Measurements from ENCODE around the gene RABGAP1L. TPM values are rescaled to one million over a fixed set of nuclear protein-coding genes. Genes with fewer than 3 reads are reported as not detected.

RABGAP1L gene
- total RNA-seq, 2 experiments from 2014 or later, result 59.8 to 67.6 TPM

DNA sequence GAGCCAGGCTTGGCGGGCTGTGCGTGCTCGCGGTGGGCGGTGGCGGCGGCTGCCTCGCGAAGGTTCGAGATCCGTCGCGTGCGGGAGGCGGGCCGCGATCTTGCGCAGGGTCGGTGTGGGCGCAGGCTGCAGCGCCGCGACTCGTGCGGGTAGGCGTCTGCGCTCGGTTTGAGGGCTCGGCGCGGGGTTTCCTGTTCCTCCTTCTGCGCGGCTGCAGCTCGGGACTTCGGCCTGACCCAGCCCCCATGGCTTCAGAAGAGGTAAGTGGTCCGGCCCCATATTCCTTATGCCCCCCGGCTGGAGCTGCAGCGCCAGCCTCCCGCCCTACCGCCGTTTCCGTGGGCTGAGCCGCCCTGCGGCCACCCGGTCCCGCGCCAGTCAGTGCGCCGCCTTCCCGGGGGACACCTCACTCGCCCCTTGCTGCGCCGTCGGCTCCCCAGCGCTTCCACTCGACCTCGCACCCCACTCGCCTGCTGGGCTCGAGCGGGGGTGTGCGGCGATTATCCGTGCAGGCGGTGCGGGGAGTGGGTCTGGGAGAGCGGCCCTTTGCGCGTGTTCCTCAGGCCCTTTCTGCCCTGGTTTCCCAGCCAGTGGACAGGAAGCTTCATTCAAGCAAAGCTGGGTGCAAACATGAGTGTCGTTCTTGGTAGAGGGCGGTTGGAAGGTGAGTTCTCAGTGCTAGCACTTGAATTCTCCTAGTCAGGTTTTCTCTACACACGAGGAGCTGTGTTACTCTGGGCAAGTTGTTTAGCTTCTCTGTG is 840.8 kb downstream of the RABGAP1L start, which contains the start of gene CACYBP:
Gene CACYBP (plus strand): TSS at position 12 of the 761 bp plus-strand sequence. CDS start 234 bp downstream, at position 246.
- no peak within 1 kb of the TSS for H3K4me3 Mint-ChIP-seq

DNA sequence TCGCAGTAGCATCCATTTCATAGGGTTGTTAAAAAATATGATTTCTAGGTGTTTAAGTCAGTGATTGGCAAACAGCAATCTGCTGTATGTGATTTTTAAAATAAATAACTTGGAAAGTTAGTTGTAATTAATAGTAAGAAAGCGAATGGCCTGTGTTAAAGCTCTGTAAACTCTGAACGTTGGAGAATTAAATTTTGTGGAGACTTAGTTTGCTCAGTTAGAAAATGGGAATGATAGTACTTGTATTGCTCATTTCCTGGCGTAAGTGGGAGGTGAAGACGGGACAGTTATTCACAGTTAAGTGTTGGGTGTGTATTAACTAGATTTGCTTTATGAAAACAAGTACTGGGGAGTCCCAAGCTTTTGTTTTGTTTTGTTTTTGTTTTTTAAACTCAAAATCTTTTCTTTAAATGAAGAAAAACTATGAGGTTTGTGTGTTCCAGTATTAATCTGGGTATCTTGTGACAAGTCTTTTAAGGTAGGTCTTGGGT is 841.4 kb downstream of the RABGAP1L start:
- ATAC-seq (ENCODE audit: poor library complexity) (no peak), DNase-seq (peak in 3 of 14 experiments; percentile 31 to 40 (median 38))
- Mint-ChIP-seq H3K4me1 (ENCODE audit: low read depth) (peaks cover 57% of the 10 kb centered on the region), H3K9me3 (no peaks in the 10 kb centered on the region), H3K36me3 (ENCODE audit: low read depth) (peaks cover 27% of the 10 kb centered on the region), H3K4me3 (no peak overlapping the region), H3K27me3 (no peaks in the 10 kb centered on the region), H3K27ac (no peak overlapping the region)
- Histone ChIP-seq H3K27ac (ENCODE audit: low read depth in 1 of 2, low read length in 2 of 2) (peak overlapping the region; percentile 72 to 81), H3K4me3 (ENCODE audit: low read length) (peak overlapping the region; percentile 74), H3K9me3 (ENCODE audit: control insufficient read depth in 1 of 2, insufficient read depth in 1 of 2, low read length in 2 of 2) (no peaks in the 10 kb centered on the region), H3K36me3 (ENCODE audit: insufficient read depth, low read length) (peaks cover 13% of the 10 kb centered on the region), H3K27me3 (ENCODE audit: control insufficient read depth in 1 of 2, insufficient read depth in 2 of 2, low read length in 2 of 2) (no peaks in the 10 kb centered on the region), H3K4me1 (ENCODE audit: insufficient read depth, low read length) (peaks cover 23% of the 10 kb centered on the region)
- intact Hi-C loops (cut with DNase I, micrococcal nuclease), result loop anchor here in 1 of 2 experiments (5.0 to 10.0 kb wide), 3 partner anchors 843 to 1518 kb away; partner anchors contain the start of genes KLHL20 and RABGAP1L
- ChIA-PET CTCF (interaction anchor here (1.0 to 4.5 kb wide), 6 partner anchors 13 to 1286 kb away, joined by 3 to 30 read pairs (median 3); partner anchors contain the start of genes KLHL20 and MRPS14), POLR2A (interaction anchor here (0.6 to 4.9 kb wide), 20 partner anchors 10 to 1524 kb away, joined by 3 to 338 read pairs (median 10); partner anchors contain the start of genes COP1, GAS5, MRPS14 and RC3H1)
- TF ChIP-seq, protein P1, sequence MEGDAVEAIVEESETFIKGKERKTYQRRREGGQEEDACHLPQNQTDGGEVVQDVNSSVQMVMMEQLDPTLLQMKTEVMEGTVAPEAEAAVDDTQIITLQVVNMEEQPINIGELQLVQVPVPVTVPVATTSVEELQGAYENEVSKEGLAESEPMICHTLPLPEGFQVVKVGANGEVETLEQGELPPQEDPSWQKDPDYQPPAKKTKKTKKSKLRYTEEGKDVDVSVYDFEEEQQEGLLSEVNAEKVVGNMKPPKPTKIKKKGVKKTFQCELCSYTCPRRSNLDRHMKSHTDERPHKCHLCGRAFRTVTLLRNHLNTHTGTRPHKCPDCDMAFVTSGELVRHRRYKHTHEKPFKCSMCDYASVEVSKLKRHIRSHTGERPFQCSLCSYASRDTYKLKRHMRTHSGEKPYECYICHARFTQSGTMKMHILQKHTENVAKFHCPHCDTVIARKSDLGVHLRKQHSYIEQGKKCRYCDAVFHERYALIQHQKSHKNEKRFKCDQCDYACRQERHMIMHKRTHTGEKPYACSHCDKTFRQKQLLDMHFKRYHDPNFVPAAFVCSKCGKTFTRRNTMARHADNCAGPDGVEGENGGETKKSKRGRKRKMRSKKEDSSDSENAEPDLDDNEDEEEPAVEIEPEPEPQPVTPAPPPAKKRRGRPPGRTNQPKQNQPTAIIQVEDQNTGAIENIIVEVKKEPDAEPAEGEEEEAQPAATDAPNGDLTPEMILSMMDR (IDR thresholded peaks at IDR 0.05), result no peak

More for the DNA sequence above, 840.8 kb downstream of the RABGAP1L start, which contains the start of gene CACYBP:
- Histone ChIP-seq H3K9me3 (ENCODE audit: control insufficient read depth in 1 of 2, insufficient read depth in 1 of 2, low read length in 2 of 2) (no peaks in the 10 kb centered on the region), H3K27me3 (ENCODE audit: control insufficient read depth in 1 of 2, insufficient read depth in 2 of 2, low read length in 2 of 2) (no peaks in the 10 kb centered on the region), H3K36me3 (ENCODE audit: insufficient read depth, low read length) (peaks cover 7% of the 10 kb centered on the region), H3K4me1 (ENCODE audit: insufficient read depth, low read length) (peaks cover 23% of the 10 kb centered on the region), H3K27ac (ENCODE audit: low read depth in 1 of 2, low read length in 2 of 2) (peak within 1 kb of the TSS; percentile 96 to 100), H3K4me3 (ENCODE audit: low read length) (peak within 1 kb of the TSS; percentile 74)
- intact Hi-C loops (cut with DNase I, micrococcal nuclease), result loop anchor here (1.0 to 10.0 kb wide), 11 partner anchors 23 to 1518 kb away; partner anchors contain the start of genes GAS5 (in 1 of the 2), KLHL20 (in 1 of the 2), MRPS14 (in 1 of the 2) and RABGAP1L (in 1 of the 2)
- Mint-ChIP-seq H3K27me3 (no peaks in the 10 kb centered on the region), H3K9me3 (no peaks in the 10 kb centered on the region), H3K36me3 (ENCODE audit: low read depth) (peaks cover 21% of the 10 kb centered on the region), H3K4me1 (ENCODE audit: low read depth) (peaks cover 51% of the 10 kb centered on the region), H3K27ac (no peak within 1 kb of the TSS)
- ChIA-PET CTCF (interaction anchor here (1.0 to 4.5 kb wide), 9 partner anchors 13 to 1285 kb away, joined by 3 to 30 read pairs (median 4); partner anchors contain the start of genes KLHL20 and MRPS14), POLR2A (interaction anchor here (0.6 to 4.9 kb wide), 43 partner anchors 10 to 1524 kb away, joined by 3 to 338 read pairs (median 5); partner anchors contain the start of genes CENPL, COP1, DARS2 and GAS5)
- ATAC-seq (ENCODE audit: poor library complexity) (no peak), DNase-seq (peak in 5 of 14 experiments; percentile 20 to 56 (median 32))
- TF ChIP-seq, protein P1 (IDR thresholded peaks at IDR 0.05), result no peak

DNA sequence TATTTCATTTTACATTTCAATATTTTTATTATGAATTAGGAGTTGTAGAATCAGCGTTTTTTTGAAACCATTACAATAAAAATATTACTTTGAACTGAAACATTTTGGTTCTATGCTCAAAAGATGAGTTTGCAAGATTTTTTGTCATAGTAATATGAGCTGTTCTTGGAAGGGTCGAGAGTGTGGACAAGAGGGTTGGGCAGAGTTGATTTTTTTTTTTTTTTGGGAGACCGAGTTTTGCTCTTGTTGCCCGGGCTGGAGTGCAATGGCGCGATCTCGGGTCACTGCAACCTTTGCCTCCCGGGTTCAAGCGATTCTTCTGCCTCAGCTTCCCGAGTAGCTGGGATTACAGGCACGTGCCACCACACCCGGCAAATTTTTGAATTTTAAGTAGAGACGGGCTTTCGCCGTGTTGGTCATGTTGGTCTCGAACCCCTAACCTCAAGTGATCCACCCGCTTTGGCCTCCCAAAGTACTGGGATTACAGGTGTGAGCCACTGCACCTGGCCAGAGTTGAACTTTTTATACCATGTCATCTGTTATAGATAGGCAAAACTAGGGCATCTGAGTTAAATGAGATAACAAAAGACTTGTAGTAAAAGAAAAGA is 843.7 kb downstream of the RABGAP1L start:
- Histone ChIP-seq H3K4me1 (ENCODE audit: insufficient read depth, low read length) (peaks cover 23% of the 10 kb centered on the region), H3K4me3 (ENCODE audit: low read length) (no peak overlapping the region), H3K36me3 (ENCODE audit: insufficient read depth, low read length) (peaks cover 36% of the 10 kb centered on the region), H3K27ac (ENCODE audit: low read depth in 1 of 2, low read length in 2 of 2) (no peak overlapping the region), H3K27me3 (ENCODE audit: control insufficient read depth in 1 of 2, insufficient read depth in 2 of 2, low read length in 2 of 2) (no peaks in the 10 kb centered on the region), H3K9me3 (ENCODE audit: control insufficient read depth in 1 of 2, insufficient read depth in 1 of 2, low read length in 2 of 2) (no peaks in the 10 kb centered on the region)
- H3K4me1 Mint-ChIP-seq (ENCODE audit: low read depth), result peaks cover 59% of the 10 kb centered on the region
- H3K36me3 Mint-ChIP-seq (ENCODE audit: low read depth), result peaks cover 46% of the 10 kb centered on the region
- intact Hi-C loops (cut with DNase I, micrococcal nuclease), result loop anchor here in 1 of 2 experiments (1.0 to 10.0 kb wide), 4 partner anchors 18 to 1521 kb away; partner anchors contain the start of genes KLHL20 and RABGAP1L
- DNase-seq, result no peak
- H3K27ac Mint-ChIP-seq, result peak overlapping the region; percentile 73
- no peaks in the 10 kb centered on the region for H3K27me3 Mint-ChIP-seq
- no peaks in the 10 kb centered on the region for H3K9me3 Mint-ChIP-seq
- TF ChIP-seq, protein P1 (IDR thresholded peaks at IDR 0.05), result no peak
- H3K4me3 Mint-ChIP-seq, result peak overlapping the region; percentile 76
- ChIA-PET CTCF (no interaction called here), POLR2A (interaction anchor here (1.1 to 3.7 kb wide), 3 partner anchors 12 to 37 kb away, joined by 4 to 26 read pairs (median 4); partner anchors contain the start of gene MRPS14)
- no peak for ATAC-seq (ENCODE audit: poor library complexity)

All from CD4-positive, alpha-beta T cell (primary cell).